HCT116 (cell line): ENCODE results near the gene CAMK1D. TPM values are rescaled to one million over a fixed set of nuclear protein-coding genes. Genes with fewer than 3 reads are reported as not detected.

ENCODE experiments used
- ATAC-seq: fragments of 200-7000 bp; cut with Tn5 transposase; 2 replicates; pipeline ENCODE4 v1.9.1; 2020; ENCODE audit warnings: mild to moderate bottlenecking, moderate library complexity
- BruUV-seq: library from RNA; stranded (reverse); fragments of 400-500 nt; replicated peaks from 2 replicates; lab custom pipeline; 2021; lab: Mats Ljungman, UMichigan
- CTCF ChIA-PET: fragments of 300-600 bp; sonication (Branson Sonifier 250); formaldehyde crosslinking; loops from one replicate; lab custom pipeline; 2021; ENCODE audit warnings: antibody characterized with exemption; lab: Charles Lee
- POLR2A ChIA-PET: fragments of 300-600, 350-600 bp; sonication (Branson Sonifier 250); formaldehyde crosslinking; loops from one replicate; lab custom pipeline; 2021; ENCODE audit warnings: antibody characterized with exemption; lab: Charles Lee
- RAD21 ChIA-PET, 2 experiments: fragments of 300-600 bp; sonication (Branson Sonifier 250); formaldehyde crosslinking; loops; one replicate each; lab custom pipeline; 2023; ENCODE audit warnings: low total read pairs in 2 of 2; ENCODE audit not compliant: uncharacterized antibody in 2 of 2, unreplicated experiment in 2 of 2, low non-redundant PET in 1 of 2; lab: Charles Lee
- DNase-seq: peaks from one replicate; pipeline ENCODE4 v3.0.0-alpha.2; 2010; ENCODE audit warnings: low read depth, low spot score
- H2AFZ ChIP-seq: fragments of 200-600 bp; shearing (Covaris generic), sonication (generic); 2 replicates; pipeline ENCODE4 v1.6.1; 2017; ENCODE audit warnings: low read depth, mixed run types, mixed read lengths, antibody characterized with exemption, low read length; ENCODE audit not compliant: poor library complexity, severe bottlenecking
- H3K27ac ChIP-seq: 2 replicates; pipeline ENCODE4 v1.5.1; 2012; ENCODE audit warnings: low read depth, low read length
- H3K27me3 ChIP-seq: fragments of 200-600 bp; sonication (generic); 2 replicates; pipeline ENCODE4 v1.6.1; 2016; ENCODE audit warnings: mixed run types, low read length, mixed read lengths; ENCODE audit not compliant: insufficient read depth
- H3K36me3 ChIP-seq, 2 experiments: fragments of 200-500 bp in 1 of 2; fragments of 200-600 bp in 1 of 2; sonication (Bioruptor generic) in 1 of 2; sonication (generic) in 1 of 2; 2 replicates each; pipeline versions ENCODE4 v1.5.1 to v1.6.1; 2014 to 2016; ENCODE audit warnings: low read length in 2 of 2, inconsistent platforms in 1 of 2, mixed read lengths in 1 of 2, mixed run types in 1 of 2; ENCODE audit not compliant: insufficient read depth in 2 of 2, control insufficient read depth in 1 of 2
- H3K4me1 ChIP-seq, 2 experiments: fragments of 200-600 bp in 1 of 2; sonication (generic) in 1 of 2; 2 replicates each; pipeline versions ENCODE4 v1.5.1 to v1.6.1; 2012 to 2017; ENCODE audit warnings: low read length in 2 of 2, inconsistent platforms in 1 of 2, mild to moderate bottlenecking in 1 of 2, mixed read lengths in 1 of 2, mixed run types in 1 of 2, moderate library complexity in 1 of 2; ENCODE audit not compliant: insufficient read depth in 2 of 2, control insufficient read depth in 1 of 2
- H3K4me2 ChIP-seq: fragments of 200-600 bp; sonication (generic); 2 replicates; pipeline ENCODE4 v1.6.1; 2017; ENCODE audit warnings: mixed run types, low read length, mixed read lengths
- H3K4me3 ChIP-seq, 2 experiments: fragments of 200-600 bp in 1 of 2; sonication (generic) in 1 of 2; replicated peaks in 1 of 2; 2 replicates each; pipeline ENCODE4 v1.5.1; 2011 to 2016; ENCODE audit warnings: low read length in 2 of 2, control low read depth in 1 of 2, low read depth in 1 of 2, mild to moderate bottlenecking in 1 of 2, mixed read lengths in 1 of 2, mixed run types in 1 of 2
- H3K79me2 ChIP-seq: fragments of 200-600 bp; sonication (generic); 2 replicates; pipeline ENCODE4 v1.6.1; 2017; ENCODE audit warnings: mild to moderate bottlenecking, mixed run types, low read length, moderate library complexity, mixed read lengths; ENCODE audit not compliant: insufficient read depth
- H3K9ac ChIP-seq: fragments of 200-600 bp; sonication (generic); 2 replicates; pipeline ENCODE4 v1.6.1; 2016; ENCODE audit warnings: low read length, mixed read lengths
- H3K9me2 ChIP-seq: fragments of 200-600 bp; sonication (generic), shearing (Covaris generic); 2 replicates; pipeline ENCODE4 v1.6.1; 2017; ENCODE audit warnings: mixed run types, mild to moderate bottlenecking, moderate library complexity; ENCODE audit not compliant: insufficient read depth
- H3K9me3 ChIP-seq, 2 experiments: fragments of 200-500 bp in 1 of 2; fragments of 200-600 bp in 1 of 2; sonication (Bioruptor generic) in 1 of 2; sonication (generic) in 1 of 2; 2 replicates each; pipeline ENCODE4 v1.6.1; 2014 to 2017; ENCODE audit warnings: low read length in 2 of 2, mixed read lengths in 2 of 2, inconsistent platforms in 1 of 2, low read depth in 1 of 2, mild to moderate bottlenecking in 1 of 2, mixed run types in 1 of 2, moderate library complexity in 1 of 2; ENCODE audit not compliant: control insufficient read depth in 1 of 2, insufficient read depth in 1 of 2
- H4K20me1 ChIP-seq: fragments of 200-600 bp; sonication (generic), shearing (Covaris generic); 2 replicates; pipeline ENCODE4 v1.6.1; 2017; ENCODE audit warnings: mixed run types, mild to moderate bottlenecking, moderate library complexity; ENCODE audit not compliant: insufficient read depth
- CBX3 ChIP-seq: IDR thresholded peaks from 2 replicates; pipeline ENCODE4 v1.6.1; 2012; ENCODE audit warnings: low read depth
- EGR1 ChIP-seq: IDR thresholded peaks from 2 replicates; pipeline ENCODE4 v1.6.1; 2012; ENCODE audit warnings: low read depth
- ELF1 ChIP-seq: IDR thresholded peaks from 2 replicates; pipeline ENCODE4 v1.6.1; 2012; ENCODE audit warnings: low read depth, borderline replicate concordance
- EZH2 ChIP-seq: fragments of 200-600 bp; sonication (generic); IDR thresholded peaks from 2 replicates; pipeline ENCODE4 v1.6.1; 2017; ENCODE audit warnings: antibody characterized with exemption, mixed run types
- EZH2phosphoT487 ChIP-seq: fragments of 200-600 bp; IDR thresholded peaks from 2 replicates; pipeline ENCODE4 v1.6.1; 2018; ENCODE audit warnings: antibody characterized with exemption, borderline replicate concordance
- RAD21 ChIP-seq: IDR thresholded peaks from 2 replicates; pipeline ENCODE4 v1.6.1; 2012; ENCODE audit warnings: low read depth, mild to moderate bottlenecking
- REST ChIP-seq: IDR thresholded peaks from 2 replicates; pipeline ENCODE4 v1.6.1; 2012; ENCODE audit warnings: low read depth
- SIN3A ChIP-seq: IDR thresholded peaks from 2 replicates; pipeline ENCODE4 v1.6.1; 2012; ENCODE audit warnings: low read depth
- SP1 ChIP-seq: IDR thresholded peaks from 2 replicates; pipeline ENCODE4 v1.6.1; 2012; ENCODE audit warnings: low read depth
- SRF ChIP-seq: IDR thresholded peaks from 2 replicates; pipeline ENCODE4 v1.6.1; 2012; ENCODE audit warnings: low read depth
- TCF7L2 ChIP-seq: IDR thresholded peaks from 2 replicates; pipeline ENCODE4 v1.7.0; 2011; ENCODE audit warnings: borderline replicate concordance, inconsistent platforms; ENCODE audit not compliant: insufficient read depth, insufficient read length; ENCODE audit errors: extremely low read depth
- YY1 ChIP-seq: IDR thresholded peaks from 2 replicates; pipeline ENCODE4 v1.6.1; 2011; ENCODE audit warnings: low read length, low read depth, moderate library complexity, mild to moderate bottlenecking; ENCODE audit not compliant: insufficient replicate concordance; ENCODE audit errors: extremely low read depth
- ZBTB33 ChIP-seq: IDR thresholded peaks from 2 replicates; pipeline ENCODE4 v1.6.1; 2011; ENCODE audit warnings: mild to moderate bottlenecking, low read length, moderate library complexity; ENCODE audit not compliant: insufficient replicate concordance; ENCODE audit errors: extremely low read depth
- ZFX ChIP-seq: fragments of 450-650 bp; IDR thresholded peaks from 2 replicates; pipeline ENCODE4 v1.6.1; 2017
- ZNF274 ChIP-seq: fragments of 200-500 bp; sonication (Bioruptor generic); IDR thresholded peaks from 2 replicates; pipeline ENCODE4 v1.6.1; 2014; ENCODE audit warnings: mild to moderate bottlenecking, low read depth, low read length, inconsistent platforms
- intact Hi-C: fragments of 100-400 bp; cut with micrococcal nuclease; formaldehyde crosslinking; loops from 2 replicates; pipeline ENCODE4 v1.10.0; 2022
- total RNA-seq: library from RNA; stranded (reverse); gene quantifications from one replicate; pipeline ENCODE4 v1.2.1, GENCODE V29; 2021; ENCODE audit not compliant: unreplicated experiment
- TF ChIP-seq, protein P1 (sequence below): IDR thresholded peaks from 2 replicates; pipeline ENCODE4 v1.6.1; 2012

The CAMK1D gene
- total RNA-seq, 1 experiment from 2014 or later = 9.6 TPM

- ChIA-PET POLR2A (no interaction called here), RAD21 (no interaction called here), CTCF (no interaction called here)
- no peak overlapping the region for H3K4me2 ChIP-seq
- no TSS peak for BruUV-seq
- H3K27ac ChIP-seq = no peak overlapping the region
- no peak overlapping the region for H2AFZ ChIP-seq
- H4K20me1 ChIP-seq = no peaks in the 10 kb centered on the region
- no peaks in the 10 kb centered on the region for H3K9me3 ChIP-seq
- intact Hi-C loops = no loop called here
- no peaks in the 10 kb centered on the region; the same call in 1 of the 2 replicates for H3K27me3 ChIP-seq
- H3K36me3 ChIP-seq = no peaks in the 10 kb centered on the region
- TF ChIP-seq CBX3 = no peak
- no peak for TF ChIP-seq SIN3A
- no peak for TF ChIP-seq ZFX
- TF ChIP-seq RAD21 = no peak
- TF ChIP-seq EGR1 = no peak
- TF ChIP-seq ZNF274 = no peak
- H3K4me1 ChIP-seq = no peaks in the 10 kb centered on the region
- no peaks in the 10 kb centered on the region for H3K9me2 ChIP-seq
- no peak overlapping the region for H3K4me3 ChIP-seq
- no peaks in the 10 kb centered on the region for H3K79me2 ChIP-seq
- ATAC-seq (no peak), DNase-seq (no peak)
- no peak overlapping the region for H3K9ac ChIP-seq
Measured at GRCh38 chr10:12877150-12877549, 527.8 kb downstream of the CAMK1D start.

DNA sequence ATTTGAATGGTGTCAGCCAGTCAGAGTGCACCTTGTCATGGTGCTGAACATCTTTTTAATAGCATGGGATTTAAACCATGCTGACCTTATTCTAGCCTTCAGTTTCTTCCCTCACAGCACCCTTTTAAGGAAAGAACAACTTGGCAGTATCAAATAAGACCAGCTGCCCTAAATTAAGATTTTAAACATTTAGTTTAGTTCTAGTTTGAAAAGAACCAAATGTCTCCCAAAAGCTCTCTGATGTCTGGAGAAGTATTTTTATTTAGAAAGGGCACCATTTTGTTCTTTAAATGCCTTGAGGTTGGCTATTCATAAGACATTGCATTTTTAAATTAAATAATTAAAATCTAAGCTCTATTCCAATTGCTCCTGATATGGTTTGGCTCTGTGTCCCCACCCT, 531.1 kb downstream of the CAMK1D start:
- ATAC-seq (no peak), DNase-seq (no peak)
- no peaks in the 10 kb centered on the region for H3K36me3 ChIP-seq
- no peak overlapping the region for H3K4me2 ChIP-seq
- ChIA-PET CTCF (no interaction called here), RAD21 (no interaction called here), POLR2A (no interaction called here)
- H3K27ac ChIP-seq = no peak overlapping the region
- H3K4me3 ChIP-seq = no peak overlapping the region
- no TSS peak for BruUV-seq
- H3K27me3 ChIP-seq = no peaks in the 10 kb centered on the region; the same call in 1 of the 2 replicates
- H3K9me2 ChIP-seq = no peaks in the 10 kb centered on the region
- H3K9me3 ChIP-seq = no peaks in the 10 kb centered on the region
- H4K20me1 ChIP-seq = no peaks in the 10 kb centered on the region
- no peak overlapping the region for H2AFZ ChIP-seq
- H3K79me2 ChIP-seq = no peaks in the 10 kb centered on the region
- no peak overlapping the region for H3K9ac ChIP-seq
- intact Hi-C loops = no loop called here
- H3K4me1 ChIP-seq = no peaks in the 10 kb centered on the region
- TF ChIP-seq REST (no peak), ELF1 (no peak), TCF7L2 (no peak), EZH2phosphoT487 (no peak), SP1 (no peak), ZBTB33 (no peak), ZFX (no peak), EZH2 (no peak), RAD21 (no peak), SRF (no peak), CBX3 (no peak), ZNF274 (no peak), YY1 (no peak), SIN3A (no peak)
- TF ChIP-seq, protein P1, sequence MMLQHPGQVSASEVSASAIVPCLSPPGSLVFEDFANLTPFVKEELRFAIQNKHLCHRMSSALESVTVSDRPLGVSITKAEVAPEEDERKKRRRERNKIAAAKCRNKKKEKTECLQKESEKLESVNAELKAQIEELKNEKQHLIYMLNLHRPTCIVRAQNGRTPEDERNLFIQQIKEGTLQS = no peak
